Cerebellar nuclear complex (tissue), 1 donor: ENCODE measurements around the gene IGIP.

Experiments
- DNase-seq, 2 experiments: peaks; one replicate each; lab custom pipeline; 2025; lab: John Stamatoyannopoulos, UW

Gene IGIP

DNA sequence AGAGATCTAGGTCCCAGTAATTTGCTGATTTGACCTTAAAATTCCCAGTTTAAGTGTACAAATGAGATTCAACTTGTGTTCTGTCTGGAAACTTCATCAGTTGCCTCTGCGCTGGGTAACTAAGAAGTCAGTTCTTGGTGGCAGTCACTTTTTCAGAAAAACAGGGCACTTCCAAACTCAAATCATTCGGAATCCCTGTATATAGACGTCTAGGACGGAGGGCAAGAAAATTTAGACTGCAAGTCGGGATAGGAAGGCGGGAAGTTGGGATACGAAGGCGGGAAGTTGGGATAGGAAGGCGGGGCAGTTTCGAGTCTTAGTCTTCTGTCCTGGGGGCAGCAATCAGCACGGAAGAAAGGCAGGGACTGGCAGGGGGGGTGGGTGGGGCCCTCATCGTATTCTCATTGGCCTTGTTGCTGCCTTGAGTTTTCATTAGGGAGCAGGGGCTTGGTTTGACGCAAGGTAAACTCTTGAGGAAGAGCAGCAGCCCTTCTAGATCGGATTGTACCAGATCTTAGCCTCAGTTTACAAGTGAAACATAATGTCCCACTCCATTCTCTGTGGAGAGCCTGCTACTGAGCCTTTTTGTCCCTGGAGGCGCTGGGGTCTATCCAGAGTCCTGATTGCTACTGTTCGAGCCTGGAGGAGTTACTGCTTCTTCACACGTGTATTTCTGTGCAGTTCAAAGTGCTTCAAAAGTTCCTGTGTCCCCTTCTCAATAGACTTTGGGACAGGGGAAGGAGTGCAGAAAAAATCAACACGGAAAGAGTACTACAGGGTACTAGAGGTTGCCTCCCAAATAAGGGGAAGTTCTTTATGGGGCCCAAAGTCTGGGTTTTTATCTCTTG, 14.5 kb upstream of the IGIP start:
- DNase-seq = no peak

DNA sequence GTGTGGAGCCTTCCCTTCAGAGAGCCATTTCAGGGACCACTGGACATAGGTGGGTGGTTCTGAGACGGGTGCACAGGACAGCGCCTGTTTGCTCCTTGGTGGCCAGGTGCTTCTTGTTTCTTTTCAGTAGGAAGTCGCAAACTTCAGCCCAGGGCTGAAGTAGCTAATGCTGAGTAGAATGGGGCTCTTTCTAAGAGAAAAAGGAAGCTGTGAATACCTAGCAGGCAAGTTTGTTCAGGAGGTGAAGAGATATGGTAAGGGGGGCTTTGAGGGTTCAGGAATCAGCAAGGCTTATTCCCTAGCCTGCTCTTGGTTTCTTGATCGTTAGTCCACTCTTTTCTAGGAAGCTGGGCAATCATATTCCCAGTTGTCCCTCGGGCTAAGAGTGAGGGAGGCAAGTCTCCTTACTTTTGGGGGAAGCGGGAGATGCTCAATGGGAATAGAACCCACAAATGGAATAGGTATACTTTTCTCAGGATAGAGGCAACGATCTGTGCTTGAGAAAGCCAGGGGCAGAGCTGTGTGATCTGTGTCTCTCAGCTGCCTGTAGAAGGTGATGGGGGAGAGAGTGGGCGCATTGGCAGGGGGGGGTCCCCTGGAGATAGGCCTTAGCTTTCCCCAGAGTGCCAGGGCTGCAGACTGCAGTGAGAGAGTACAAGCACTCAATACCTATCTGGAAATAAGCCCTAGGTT, 13.7 kb upstream of the IGIP start:
- DNase-seq = no peak

GRCh38 chr5:140112685-140113179, 13.0 kb upstream of the IGIP start:
- DNase-seq = no peak

DNA sequence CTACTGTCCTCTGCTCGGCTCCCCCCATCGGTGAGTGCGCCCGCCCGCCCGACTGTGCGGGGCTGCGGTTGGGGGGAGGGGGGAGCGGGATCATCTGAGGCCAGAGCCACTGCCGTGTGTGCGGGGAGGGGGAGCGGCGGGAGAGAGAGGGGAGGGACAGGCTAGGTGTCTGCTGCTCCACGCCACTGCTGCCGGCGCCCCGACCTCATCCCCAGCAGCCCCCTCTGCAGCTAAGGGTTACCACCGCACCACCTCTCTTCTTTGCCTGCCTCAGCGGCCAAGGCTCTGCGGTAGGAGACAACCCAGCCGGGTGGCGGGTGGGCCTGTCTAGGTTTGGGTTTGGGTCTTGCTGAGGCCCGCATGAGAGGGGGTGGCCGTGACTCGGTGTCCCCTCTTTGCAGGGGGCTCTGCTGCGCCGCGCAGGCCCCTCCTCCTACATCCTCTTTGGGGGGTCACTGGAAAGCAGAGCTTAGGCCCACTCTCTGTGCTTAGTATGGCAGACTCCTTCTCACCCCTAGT, 12.5 kb upstream of the IGIP start:
- no peak for DNase-seq

GRCh38 chr5:140113699-140114263, 12.0 kb upstream of the IGIP start, which contains the start of gene PURA:
Gene PURA (plus strand): TSS chr5:140114109. CDS start chr5:140114182, 73 bp downstream.
- peak in 1 of 2 experiments; percentile 64 for DNase-seq

DNA sequence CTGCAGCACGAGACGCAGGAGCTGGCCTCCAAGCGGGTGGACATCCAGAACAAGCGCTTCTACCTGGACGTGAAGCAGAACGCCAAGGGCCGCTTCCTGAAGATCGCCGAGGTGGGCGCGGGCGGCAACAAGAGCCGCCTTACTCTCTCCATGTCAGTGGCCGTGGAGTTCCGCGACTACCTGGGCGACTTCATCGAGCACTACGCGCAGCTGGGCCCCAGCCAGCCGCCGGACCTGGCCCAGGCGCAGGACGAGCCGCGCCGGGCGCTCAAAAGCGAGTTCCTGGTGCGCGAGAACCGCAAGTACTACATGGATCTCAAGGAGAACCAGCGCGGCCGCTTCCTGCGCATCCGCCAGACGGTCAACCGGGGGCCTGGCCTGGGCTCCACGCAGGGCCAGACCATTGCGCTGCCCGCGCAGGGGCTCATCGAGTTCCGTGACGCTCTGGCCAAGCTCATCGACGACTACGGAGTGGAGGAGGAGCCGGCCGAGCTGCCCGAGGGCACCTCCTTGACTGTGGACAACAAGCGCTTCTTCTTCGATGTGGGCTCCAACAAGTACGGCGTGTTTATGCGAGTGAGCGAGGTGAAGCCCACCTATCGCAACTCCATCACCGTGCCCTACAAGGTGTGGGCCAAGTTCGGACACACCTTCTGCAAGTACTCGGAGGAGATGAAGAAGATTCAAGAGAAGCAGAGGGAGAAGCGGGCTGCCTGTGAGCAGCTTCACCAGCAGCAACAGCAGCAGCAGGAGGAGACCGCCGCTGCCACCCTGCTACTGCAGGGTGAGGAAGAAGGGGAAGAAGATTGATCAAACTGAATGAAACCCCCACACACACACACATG, 11.2 kb upstream of the IGIP start:
- DNase-seq = no peak

GRCh38 chr5:140115186-140115500, 10.6 kb upstream of the IGIP start:
- DNase-seq = no peak

GRCh38 chr5:140116716-140117115, 9.0 kb upstream of the IGIP start:
- no peak for DNase-seq

DNA sequence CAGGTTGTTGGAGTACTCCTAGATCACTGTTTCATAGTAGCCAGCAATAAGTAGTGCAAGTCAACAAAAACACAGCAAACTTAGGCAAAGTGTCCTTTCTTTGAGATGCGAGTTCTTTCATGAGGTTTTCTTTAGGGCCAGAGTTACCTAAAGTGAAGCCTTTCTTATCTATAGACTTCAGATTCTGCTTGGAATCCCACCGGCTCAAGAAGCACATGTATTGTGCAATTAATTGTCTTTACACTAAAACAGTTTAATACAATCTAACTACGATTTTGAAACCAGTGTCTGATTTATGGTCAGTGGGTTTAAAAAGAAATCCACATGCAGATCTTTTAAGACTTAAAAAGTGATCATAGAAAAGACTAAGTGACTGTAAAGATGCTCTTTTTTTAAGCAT, 8.2 kb upstream of the IGIP start:
- DNase-seq = no peak

- DNase-seq = no peak
These were observed 7.3 kb upstream of the IGIP start for GRCh38 chr5:140118302-140118936.

- DNase-seq = no peak
These were observed 727 bp downstream of the IGIP start for GRCh38 chr5:140126315-140127012.

DNA sequence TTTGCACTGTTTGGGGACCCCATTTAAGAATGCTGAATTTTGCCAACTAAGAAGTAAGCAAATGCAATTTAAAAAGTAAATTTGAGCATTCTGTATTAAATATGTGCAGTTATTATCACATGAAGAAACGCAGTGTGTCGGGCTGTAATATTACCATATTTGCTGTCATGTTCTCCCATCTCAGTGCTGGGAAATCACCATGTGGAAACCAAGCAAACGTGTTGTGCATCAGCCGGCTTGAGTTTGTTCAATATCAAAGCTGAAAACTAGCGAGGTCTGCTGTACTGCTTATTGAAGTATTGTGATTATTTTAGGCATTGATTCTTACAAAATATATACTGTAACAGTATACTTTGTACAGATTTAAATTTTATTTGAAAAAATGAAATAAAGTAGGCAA, 2.6 kb downstream of the IGIP start:
- DNase-seq = no peak

GRCh38 chr5:140130949-140131733, 5.4 kb downstream of the IGIP start:
- no peak for DNase-seq

- DNase-seq = no peak
These were observed 6.3 kb downstream of the IGIP start for GRCh38 chr5:140131967-140132409.

- no peak for DNase-seq
These were observed 7.9 kb downstream of the IGIP start for GRCh38 chr5:140133514-140134167.

DNA sequence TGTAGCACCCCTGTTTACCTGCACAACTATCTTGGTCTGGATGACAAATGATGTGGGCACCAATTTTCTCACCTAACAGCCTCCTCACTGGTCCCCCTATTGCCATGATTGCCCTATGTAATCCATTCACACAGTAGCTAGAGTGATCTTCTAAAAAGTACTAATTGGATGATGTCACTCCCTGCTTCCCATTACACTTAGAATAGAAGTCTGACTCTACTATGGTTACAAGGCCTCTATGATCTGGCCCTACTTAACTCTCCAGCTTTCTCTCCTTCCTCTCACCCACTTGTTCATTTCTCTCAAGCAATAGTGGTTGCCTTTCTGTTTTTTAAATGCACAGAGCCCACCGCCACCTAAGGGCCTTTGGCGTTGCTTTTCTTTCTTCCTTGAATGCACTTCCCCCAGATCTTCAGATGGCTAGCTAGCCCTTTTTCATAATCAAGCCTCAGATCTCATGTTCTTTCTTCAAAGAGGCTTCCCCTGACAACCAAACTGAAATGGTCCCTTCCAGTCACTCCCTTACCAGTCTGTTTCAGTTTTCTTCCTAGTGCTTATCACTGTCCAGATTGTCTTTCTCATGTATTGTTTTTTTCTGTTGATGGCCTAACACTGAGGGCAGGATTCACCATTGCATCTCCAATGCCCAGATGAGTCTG, 8.7 kb downstream of the IGIP start:
- DNase-seq = no peak

DNA sequence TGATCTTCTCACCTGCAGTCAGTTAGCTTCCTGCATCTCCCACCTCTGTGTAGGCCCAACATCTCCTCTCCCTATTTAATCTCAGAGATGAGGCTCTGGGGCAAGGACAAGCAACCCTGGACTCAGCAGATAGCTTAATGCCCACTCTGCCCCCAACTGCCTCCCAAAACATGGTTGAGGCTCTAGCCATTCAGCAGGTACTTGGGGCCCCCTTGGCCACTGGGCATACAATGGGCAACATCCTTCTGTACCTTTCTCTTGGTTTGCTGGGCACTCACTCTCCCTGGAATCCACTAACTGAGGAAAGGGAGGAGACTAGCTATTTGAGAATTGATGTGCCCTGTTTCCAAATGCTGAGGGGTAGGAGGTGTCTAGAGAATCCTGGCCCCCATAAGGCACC, 9.4 kb downstream of the IGIP start:
- no peak for DNase-seq

- DNase-seq = no peak
These were observed 10.9 kb downstream of the IGIP start for GRCh38 chr5:140136624-140137023.

DNA sequence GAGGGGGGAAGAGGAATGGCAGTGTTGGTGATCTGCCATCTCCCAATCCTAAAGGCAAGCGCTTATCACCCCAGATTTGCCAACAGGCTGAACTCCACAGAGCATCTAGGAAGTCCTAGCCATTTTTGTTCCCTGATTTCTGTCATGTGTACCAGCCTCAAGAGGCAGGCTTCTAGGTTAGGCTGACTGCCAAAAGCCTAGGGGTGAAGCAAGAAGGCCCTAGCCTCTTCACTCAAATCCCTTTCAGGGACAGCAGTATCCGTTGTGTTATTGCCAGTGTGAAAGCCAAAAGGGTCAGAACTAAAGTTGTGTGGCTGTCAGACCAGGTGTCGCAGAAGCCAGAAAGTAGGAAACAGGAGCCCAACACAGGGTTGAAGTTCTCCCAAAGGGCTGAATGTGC, 14.7 kb downstream of the IGIP start:
- no peak for DNase-seq
